RWPE2 (cell line): ENCODE data around the gene CPEB4.

ENCODE experiments used
- ATAC-seq: fragments of 200-7000 bp; cut with Tn5 transposase; 3 replicates; pipeline ENCODE4 v1.9.1; 2021; ENCODE audit warnings: low read depth
- DNase-seq: peaks from one replicate; pipeline ENCODE4 v3.0.0-alpha.2; 2020; ENCODE audit warnings: low spot score
- H3K27ac ChIP-seq: fragments of 450-650 bp; 2 replicates; pipeline ENCODE4 v1.5.1; 2017; ENCODE audit warnings: mild to moderate bottlenecking; ENCODE audit not compliant: poor library complexity, severe bottlenecking
- H3K27me3 ChIP-seq: fragments of 250-450 bp; sonication (Bioruptor Pico); 2 replicates; pipeline ENCODE4 v1.5.1; 2021; ENCODE audit warnings: mild to moderate bottlenecking, moderate library complexity; ENCODE audit not compliant: insufficient read depth, poor library complexity, severe bottlenecking
- H3K36me3 ChIP-seq: fragments of 250-450 bp; sonication (Bioruptor Pico); 2 replicates; pipeline ENCODE4 v1.5.1; 2020; ENCODE audit warnings: low read depth, mild to moderate bottlenecking, moderate library complexity
- H3K4me1 ChIP-seq: fragments of 250-450 bp; sonication (Bioruptor Pico); 2 replicates; pipeline ENCODE4 v1.5.1; 2021; ENCODE audit warnings: mild to moderate bottlenecking, moderate library complexity; ENCODE audit not compliant: insufficient read depth, poor library complexity, severe bottlenecking
- H3K4me3 ChIP-seq: fragments of 250-450 bp; sonication (Bioruptor Pico); 2 replicates; pipeline ENCODE4 v1.5.1; 2021; ENCODE audit warnings: mild to moderate bottlenecking, moderate library complexity; ENCODE audit not compliant: severe bottlenecking
- H3K9me3 ChIP-seq: fragments of 250-450 bp; sonication (Bioruptor Pico); 2 replicates; pipeline ENCODE4 v1.5.1; 2021; ENCODE audit warnings: mild to moderate bottlenecking, moderate library complexity; ENCODE audit not compliant: severe bottlenecking
- TF ChIP-seq, protein P1 (sequence below): fragments of 450-650 bp; IDR thresholded peaks from one replicate; pipeline ENCODE4 v1.5.1; 2017; ENCODE audit warnings: mild to moderate bottlenecking, moderate library complexity; ENCODE audit not compliant: poor library complexity, severe bottlenecking

Gene CPEB4

DNA sequence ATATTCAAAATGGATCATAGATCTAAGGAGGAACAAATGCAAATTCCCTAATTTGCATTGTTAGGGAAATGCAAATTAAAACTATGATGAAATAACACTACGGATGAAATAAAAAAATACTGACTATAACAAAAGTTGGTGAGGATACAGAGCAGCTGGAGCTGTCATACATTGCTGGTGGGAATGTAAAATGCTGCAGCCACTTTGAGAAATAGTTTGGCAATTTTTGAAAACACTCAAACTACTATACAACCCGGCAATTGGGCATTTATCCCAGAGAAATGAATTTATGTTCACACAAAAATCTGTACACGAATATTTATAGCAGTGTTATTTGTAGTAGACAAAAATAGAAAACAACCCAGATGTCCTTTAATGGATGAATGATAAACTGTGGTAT is 123.3 kb downstream of the CPEB4 start:
- ATAC-seq = no peak
- no peak for DNase-seq
- Histone ChIP-seq H3K36me3 (no peaks in the 10 kb centered on the region), H3K27me3 (peaks cover 4% of the 10 kb centered on the region), H3K27ac (no peak overlapping the region), H3K9me3 (no peaks in the 10 kb centered on the region), H3K4me3 (no peak overlapping the region), H3K4me1 (no peaks in the 10 kb centered on the region)
- TF ChIP-seq, protein P1, sequence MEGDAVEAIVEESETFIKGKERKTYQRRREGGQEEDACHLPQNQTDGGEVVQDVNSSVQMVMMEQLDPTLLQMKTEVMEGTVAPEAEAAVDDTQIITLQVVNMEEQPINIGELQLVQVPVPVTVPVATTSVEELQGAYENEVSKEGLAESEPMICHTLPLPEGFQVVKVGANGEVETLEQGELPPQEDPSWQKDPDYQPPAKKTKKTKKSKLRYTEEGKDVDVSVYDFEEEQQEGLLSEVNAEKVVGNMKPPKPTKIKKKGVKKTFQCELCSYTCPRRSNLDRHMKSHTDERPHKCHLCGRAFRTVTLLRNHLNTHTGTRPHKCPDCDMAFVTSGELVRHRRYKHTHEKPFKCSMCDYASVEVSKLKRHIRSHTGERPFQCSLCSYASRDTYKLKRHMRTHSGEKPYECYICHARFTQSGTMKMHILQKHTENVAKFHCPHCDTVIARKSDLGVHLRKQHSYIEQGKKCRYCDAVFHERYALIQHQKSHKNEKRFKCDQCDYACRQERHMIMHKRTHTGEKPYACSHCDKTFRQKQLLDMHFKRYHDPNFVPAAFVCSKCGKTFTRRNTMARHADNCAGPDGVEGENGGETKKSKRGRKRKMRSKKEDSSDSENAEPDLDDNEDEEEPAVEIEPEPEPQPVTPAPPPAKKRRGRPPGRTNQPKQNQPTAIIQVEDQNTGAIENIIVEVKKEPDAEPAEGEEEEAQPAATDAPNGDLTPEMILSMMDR = no peak
